DND-41 (cell line): ENCODE results near the gene ENO4.

Source experiments
- EZH2 ChIP-seq: IDR thresholded peaks from 3 replicates; pipeline ENCODE4 v1.6.1; 2012; ENCODE audit warnings: borderline replicate concordance, low read depth, mild to moderate bottlenecking, moderate library complexity, low read length, inconsistent platforms; ENCODE audit not compliant: severe bottlenecking
- TF ChIP-seq, protein P1 (sequence below): IDR thresholded peaks from 2 replicates; pipeline ENCODE4 v1.5.1; 2012; ENCODE audit warnings: borderline replicate concordance, low read length, moderate library complexity, mild to moderate bottlenecking; ENCODE audit not compliant: poor library complexity, severe bottlenecking; ENCODE audit errors: extremely low read depth

- TF ChIP-seq, protein P1, sequence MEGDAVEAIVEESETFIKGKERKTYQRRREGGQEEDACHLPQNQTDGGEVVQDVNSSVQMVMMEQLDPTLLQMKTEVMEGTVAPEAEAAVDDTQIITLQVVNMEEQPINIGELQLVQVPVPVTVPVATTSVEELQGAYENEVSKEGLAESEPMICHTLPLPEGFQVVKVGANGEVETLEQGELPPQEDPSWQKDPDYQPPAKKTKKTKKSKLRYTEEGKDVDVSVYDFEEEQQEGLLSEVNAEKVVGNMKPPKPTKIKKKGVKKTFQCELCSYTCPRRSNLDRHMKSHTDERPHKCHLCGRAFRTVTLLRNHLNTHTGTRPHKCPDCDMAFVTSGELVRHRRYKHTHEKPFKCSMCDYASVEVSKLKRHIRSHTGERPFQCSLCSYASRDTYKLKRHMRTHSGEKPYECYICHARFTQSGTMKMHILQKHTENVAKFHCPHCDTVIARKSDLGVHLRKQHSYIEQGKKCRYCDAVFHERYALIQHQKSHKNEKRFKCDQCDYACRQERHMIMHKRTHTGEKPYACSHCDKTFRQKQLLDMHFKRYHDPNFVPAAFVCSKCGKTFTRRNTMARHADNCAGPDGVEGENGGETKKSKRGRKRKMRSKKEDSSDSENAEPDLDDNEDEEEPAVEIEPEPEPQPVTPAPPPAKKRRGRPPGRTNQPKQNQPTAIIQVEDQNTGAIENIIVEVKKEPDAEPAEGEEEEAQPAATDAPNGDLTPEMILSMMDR, result no peak
- TF ChIP-seq EZH2, result no peak
These were observed 58.1 kb downstream of the ENO4 start for GRCh38 chr10:116907245-116907987.
